H1 (cell line): ENCODE data around the gene QPCT. TPM values are rescaled to one million over a fixed set of nuclear protein-coding genes. Genes with fewer than 3 reads are reported as not detected.

ENCODE experiments used
- CHD1 ChIP-seq: IDR thresholded peaks from 2 replicates; pipeline ENCODE4 v1.6.1; 2012; ENCODE audit warnings: low read depth, low read length, improper control_type of control experiment
- CHD7 ChIP-seq: fragments of 300-600 bp; sonication (generic); IDR thresholded peaks from 2 replicates; pipeline ENCODE4 v1.7.1; 2012; ENCODE audit warnings: low read length, moderate library complexity, mild to moderate bottlenecking, inconsistent platforms; ENCODE audit not compliant: insufficient replicate concordance
- E2F6 ChIP-seq: IDR thresholded peaks from 2 replicates; pipeline ENCODE4 v1.6.1; 2012; ENCODE audit warnings: inconsistent platforms
- EP300 ChIP-seq, 2 experiments: IDR thresholded peaks; 1 replicate in 1 of 2; 2 replicates in 1 of 2; pipeline ENCODE4 v1.6.1; 2011 to 2012; ENCODE audit warnings: low read depth in 2 of 2, low read length in 2 of 2, mild to moderate bottlenecking in 2 of 2, borderline replicate concordance in 1 of 2, inconsistent platforms in 1 of 2, moderate library complexity in 1 of 2
- MAFK ChIP-seq: IDR thresholded peaks from 2 replicates; pipeline ENCODE4 v1.6.1; 2012; ENCODE audit warnings: low read depth, mild to moderate bottlenecking, improper control_type of control experiment, low read length
- MAX ChIP-seq: IDR thresholded peaks from 2 replicates; pipeline ENCODE4 v1.6.1; 2012; ENCODE audit warnings: inconsistent platforms
- NANOG ChIP-seq: IDR thresholded peaks from 2 replicates; pipeline ENCODE4 v1.6.1; 2011; ENCODE audit warnings: low read length, low read depth, mild to moderate bottlenecking, inconsistent platforms; ENCODE audit not compliant: insufficient read depth, poor library complexity, severe bottlenecking
- RBBP5 ChIP-seq: IDR thresholded peaks from 2 replicates; pipeline ENCODE4 v1.7.1; 2012; ENCODE audit warnings: low read depth, mild to moderate bottlenecking, inconsistent platforms, low read length, moderate library complexity, borderline replicate concordance
- USF2 ChIP-seq: IDR thresholded peaks from 2 replicates; pipeline ENCODE4 v1.6.1; 2011; ENCODE audit warnings: low read length, improper control_type of control experiment
- polyA plus RNA-seq, 7 experiments: library from polyadenylated mRNA; depleted of rRNA in 3 of 7; stranded (reverse) in 5 of 7; unstranded in 2 of 7; fragments of >200 nt in 5 of 7; fragments of 200-250 nt in 2 of 7; gene quantifications; 1 replicate in 5 of 7; 2 replicates in 1 of 7; 4 replicates in 1 of 7; pipeline versions ENCODE4 v1.2.1 to v1.2.3, GENCODE V29; 2011 to 2013; ENCODE audit warnings: missing spikeins in 2 of 7, mixed read lengths in 2 of 7
- total RNA-seq: library from RNA; stranded (reverse); fragmentation: NEBNext Ultra II Directional; extraction: Animal tissue kit (Norgen Biotek cat#: 25700); gene quantifications from 2 replicates; pipeline ENCODE4 v1.2.1, GENCODE V29; 2021

QPCT gene
- total and polyA plus RNA-seq, 2 of the 8 experiments (the other 6 are each of a cell fraction or from before 2014, with no cell fraction given) = 4.0 to 4.3 TPM

- TF ChIP-seq USF2 (no peak), CHD1 (no peak), MAX (no peak), EP300 (IDR thresholded peaks at IDR 0.05; ENCODE audit: borderline replicate concordance in 1 of 2, low read depth in 2 of 2, low read length in 2 of 2) (no peak), CHD7 (no peak), RBBP5 (no peak), MAFK (no peak), NANOG (no peak), E2F6 (no peak)
- TF ChIP-seq, all 59 proteins: peak for 0
Measured at GRCh38 chr2:37388074-37388473, 43.6 kb downstream of the QPCT start (continued).
